ENCODE measurements around the gene VIPAS39. TPM values are rescaled to one million over a fixed set of nuclear protein-coding genes. Genes with fewer than 3 reads are reported as not detected.

The VIPAS39 gene
- total and polyA plus RNA-seq, 12 donors = 11.2 to 36.3 (median 18.9) TPM

DNA sequence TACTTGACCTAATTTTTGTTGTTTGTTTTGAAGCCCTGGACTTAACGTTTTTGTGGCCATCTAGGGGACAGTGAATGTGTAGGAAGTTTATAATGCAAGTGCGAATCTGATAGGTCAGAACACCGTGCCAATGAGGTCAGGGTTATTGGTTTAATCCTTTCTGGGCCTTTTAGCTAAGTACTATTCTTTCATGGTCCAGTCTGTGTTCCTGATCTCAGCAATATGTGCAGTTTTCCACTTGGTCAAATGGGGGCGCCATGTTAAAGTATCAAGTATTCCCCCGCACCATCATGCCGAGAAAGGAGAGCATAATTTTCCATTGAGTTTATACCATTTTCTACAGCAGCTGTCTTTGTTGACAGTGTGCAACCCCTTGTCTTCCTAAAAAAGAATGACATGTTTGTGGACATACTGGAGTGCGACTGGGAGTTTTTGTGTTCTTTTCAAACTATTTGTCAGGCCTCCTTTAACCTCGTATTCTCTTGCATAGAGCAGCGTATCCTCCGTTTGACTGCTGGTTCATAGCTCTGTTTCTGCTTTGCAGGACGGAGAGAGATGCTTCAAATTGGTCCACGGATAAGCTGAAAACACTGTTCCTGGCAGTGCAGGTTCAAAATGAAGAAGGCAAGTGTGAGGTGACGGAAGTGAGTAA lies 1.8 kb upstream of the VIPAS39 start:
- TF ChIP-seq POLR2A (IDR thresholded peaks at IDR 0.05) = no peak
- TF ChIP-seq, protein P1, sequence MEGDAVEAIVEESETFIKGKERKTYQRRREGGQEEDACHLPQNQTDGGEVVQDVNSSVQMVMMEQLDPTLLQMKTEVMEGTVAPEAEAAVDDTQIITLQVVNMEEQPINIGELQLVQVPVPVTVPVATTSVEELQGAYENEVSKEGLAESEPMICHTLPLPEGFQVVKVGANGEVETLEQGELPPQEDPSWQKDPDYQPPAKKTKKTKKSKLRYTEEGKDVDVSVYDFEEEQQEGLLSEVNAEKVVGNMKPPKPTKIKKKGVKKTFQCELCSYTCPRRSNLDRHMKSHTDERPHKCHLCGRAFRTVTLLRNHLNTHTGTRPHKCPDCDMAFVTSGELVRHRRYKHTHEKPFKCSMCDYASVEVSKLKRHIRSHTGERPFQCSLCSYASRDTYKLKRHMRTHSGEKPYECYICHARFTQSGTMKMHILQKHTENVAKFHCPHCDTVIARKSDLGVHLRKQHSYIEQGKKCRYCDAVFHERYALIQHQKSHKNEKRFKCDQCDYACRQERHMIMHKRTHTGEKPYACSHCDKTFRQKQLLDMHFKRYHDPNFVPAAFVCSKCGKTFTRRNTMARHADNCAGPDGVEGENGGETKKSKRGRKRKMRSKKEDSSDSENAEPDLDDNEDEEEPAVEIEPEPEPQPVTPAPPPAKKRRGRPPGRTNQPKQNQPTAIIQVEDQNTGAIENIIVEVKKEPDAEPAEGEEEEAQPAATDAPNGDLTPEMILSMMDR (IDR thresholded peaks at IDR 0.05) = peak; percentile 41 to 74 (median 60)
- WGBS, 4 donors = 21 to 27% (median 24%) methylated on average over 13 of the region's 13 CpGs
- Histone ChIP-seq H3K4me1 (replicated peaks in 1 of 2) (peaks cover 4 to 22% of the 10 kb centered on the region in 2 donors), H3K4me3 (peak overlapping the region in 2 of 4 donors; percentile 62 to 77), H3K27ac (peak overlapping the region in 4 of 5 donors; percentile 2 to 97 (median 78)), H3K27me3 (no peaks in the 10 kb centered on the region), H3K36me3 (replicated peaks in 1 of 2) (peaks cover 0 to 49% of the 10 kb centered on the region in 2 donors), H3K9me3 (replicated peaks in 1 of 3) (no peaks in the 10 kb centered on the region)
- intact Hi-C loops (cut with DNase I) = loop anchor here (5.0 to 10.0 kb wide), 2 partner anchors 93 to 96 kb away; no protein-coding TSS in a partner anchor
- DNase-seq = peak; percentile 69 to 93 (median 79)

DNA sequence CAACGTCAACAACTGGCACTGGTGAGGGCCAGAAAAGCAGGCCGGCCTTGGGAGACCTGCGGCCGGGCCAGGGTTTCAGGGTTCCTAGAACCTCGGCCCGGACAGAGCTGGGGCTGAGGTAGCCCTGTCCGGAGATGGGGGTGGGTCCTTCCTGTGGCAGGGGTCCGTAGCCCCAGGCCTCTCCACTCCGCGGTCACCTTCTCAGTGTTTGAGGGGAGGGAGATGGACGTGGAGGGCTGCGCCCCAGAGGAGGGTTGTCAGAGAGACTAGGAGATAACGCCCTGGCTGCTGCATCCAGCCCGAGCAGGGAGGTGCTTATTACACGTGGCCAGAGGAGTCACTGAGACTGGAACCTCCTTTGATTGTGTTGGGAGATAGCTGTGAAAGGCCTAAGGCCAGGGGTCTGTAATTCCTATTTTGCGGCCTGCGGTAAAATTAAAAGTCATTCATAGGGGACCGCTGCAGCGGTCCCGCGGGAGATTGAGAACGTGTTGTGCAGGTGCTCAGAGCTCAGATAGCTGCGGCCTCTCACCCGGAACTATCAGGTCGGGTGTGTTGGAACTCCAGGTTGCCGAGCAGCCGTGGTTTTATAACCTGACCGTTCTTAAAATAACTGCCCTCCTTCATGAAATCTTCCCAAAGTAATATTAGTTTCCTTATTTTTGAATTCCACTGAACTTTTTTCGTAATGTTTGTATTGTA lies 999 bp upstream of the VIPAS39 start:
- 0 to 2% (median 0%) methylated on average over 7 to 29 of the region's 29 CpGs for WGBS, 4 donors
- Histone ChIP-seq H3K27ac (peak overlapping the region; percentile 71 to 97 (median 94)), H3K9me3 (replicated peaks in 1 of 3) (no peaks in the 10 kb centered on the region), H3K27me3 (no peaks in the 10 kb centered on the region), H3K4me3 (peak overlapping the region; percentile 62 to 87 (median 81)), H3K36me3 (replicated peaks in 1 of 2) (peaks cover 0 to 41% of the 10 kb centered on the region in 2 donors), H3K4me1 (replicated peaks in 1 of 2) (peaks cover 4 to 22% of the 10 kb centered on the region in 2 donors)
- intact Hi-C loops (cut with DNase I) = loop anchor here (5.0 to 10.0 kb wide), 2 partner anchors 94 to 96 kb away; no protein-coding TSS in a partner anchor
- TF ChIP-seq POLR2A (IDR thresholded peaks at IDR 0.05) = no peak
- TF ChIP-seq, protein P1 (IDR thresholded peaks at IDR 0.05) = no peak
- peak; percentile 50 to 72 (median 61) for DNase-seq

DNA sequence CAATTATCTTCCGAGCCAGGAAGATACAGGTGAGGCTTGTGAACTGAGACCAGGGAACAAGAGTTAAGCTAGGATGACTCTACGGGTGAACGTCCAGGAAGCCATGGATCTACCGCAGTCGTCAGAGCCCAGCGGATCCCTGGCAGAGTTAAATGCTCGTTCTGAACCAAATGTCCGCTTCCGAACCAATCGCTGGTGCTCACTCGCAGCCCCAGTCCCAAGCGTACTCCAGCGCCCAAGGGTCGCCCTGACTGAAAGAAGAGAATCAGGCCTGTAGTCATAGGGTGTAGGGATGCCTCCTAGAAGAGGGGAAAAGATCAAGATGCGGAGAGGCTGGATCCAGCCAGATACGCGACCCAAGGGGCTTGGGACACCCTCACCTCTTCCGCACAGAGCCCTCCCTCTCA lies 283 bp downstream of the VIPAS39 start:
- DNase-seq = peak in 1 of 7 donors; percentile 60
- TF ChIP-seq POLR2A (IDR thresholded peaks at IDR 0.05) = no peak
- TF ChIP-seq, protein P1 (IDR thresholded peaks at IDR 0.05) = no peak
- WGBS, 4 donors = 0 to 1% (median 0%) methylated on average over 5 to 18 of the region's 18 CpGs
- intact Hi-C loops (cut with DNase I) = loop anchor here (5.0 to 10.0 kb wide), 2 partner anchors 95 to 98 kb away; no protein-coding TSS in a partner anchor
- Histone ChIP-seq H3K9me3 (replicated peaks in 1 of 3) (no peaks in the 10 kb centered on the region), H3K27me3 (no peaks in the 10 kb centered on the region), H3K27ac (peak overlapping the region; percentile 1 to 97 (median 72)), H3K36me3 (replicated peaks in 1 of 2) (peaks cover 0 to 28% of the 10 kb centered on the region in 2 donors), H3K4me3 (peak overlapping the region in 3 of 4 donors; percentile 62 to 85 (median 77)), H3K4me1 (replicated peaks in 1 of 2) (peaks cover 4 to 22% of the 10 kb centered on the region in 2 donors)
